22Rv1 (cell line): ENCODE measurements around the gene PRCC.

Source experiments
- H3K27ac ChIP-seq: fragments of 450-650 bp; 2 replicates; pipeline ENCODE4 v1.5.1; 2017
- CTCF ChIP-seq: fragments of 450-650 bp; IDR thresholded peaks from 2 replicates; pipeline ENCODE4 v1.5.1; 2017; ENCODE audit warnings: mild to moderate bottlenecking
- ZFX ChIP-seq: fragments of 450-650 bp; IDR thresholded peaks from 2 replicates; pipeline ENCODE4 v1.6.1; 2017; ENCODE audit warnings: antibody characterized with exemption, borderline replicate concordance

PRCC gene

GRCh38 chr1:156841295-156841855, 74.0 kb downstream of the PRCC start:
- H3K27ac ChIP-seq = no peak overlapping the region

GRCh38 chr1:156842618-156843300, 75.4 kb downstream of the PRCC start:
- H3K27ac ChIP-seq = no peak overlapping the region
- no peak for TF ChIP-seq ZFX
- TF ChIP-seq CTCF = no peak

More at GRCh38 chr1:156841295-156841855, 74.0 kb downstream of the PRCC start:
- TF ChIP-seq ZFX (no peak), CTCF (no peak)

DNA sequence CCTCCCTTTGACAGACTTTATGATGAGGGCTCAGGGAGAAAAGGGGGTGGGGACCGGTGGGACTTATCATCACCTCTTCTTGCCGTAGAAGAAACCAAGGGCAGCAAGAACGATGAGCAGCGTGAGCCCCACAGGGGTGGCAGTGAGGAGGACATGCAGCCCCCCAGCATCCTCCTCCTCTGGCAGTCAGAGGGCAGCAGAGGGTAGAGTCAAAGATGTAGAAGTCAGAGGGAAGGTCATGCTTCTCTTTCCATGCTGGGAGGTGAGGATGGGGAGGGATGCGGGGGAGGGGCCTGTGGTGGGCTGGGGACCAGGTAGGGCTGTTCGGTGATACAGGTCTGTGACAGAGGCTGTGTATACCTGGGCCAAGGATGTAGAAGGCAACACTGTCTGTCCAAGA, 76.8 kb downstream of the PRCC start:
- H3K27ac ChIP-seq = no peak overlapping the region
- TF ChIP-seq ZFX = no peak
- no peak for TF ChIP-seq CTCF

GRCh38 chr1:156844638-156845037, 77.3 kb downstream of the PRCC start:
- TF ChIP-seq CTCF (no peak), ZFX (no peak)
- no peak overlapping the region for H3K27ac ChIP-seq

- TF ChIP-seq CTCF (peak; percentile 40), ZFX (no peak)
These were observed 78.0 kb downstream of the PRCC start for GRCh38 chr1:156845055-156845952.

GRCh38 chr1:156845953-156846545, 78.7 kb downstream of the PRCC start:
- no peak overlapping the region for H3K27ac ChIP-seq
- no peak for TF ChIP-seq CTCF
- no peak for TF ChIP-seq ZFX

More at GRCh38 chr1:156845055-156845952, 78.0 kb downstream of the PRCC start:
- no peak overlapping the region for H3K27ac ChIP-seq

DNA sequence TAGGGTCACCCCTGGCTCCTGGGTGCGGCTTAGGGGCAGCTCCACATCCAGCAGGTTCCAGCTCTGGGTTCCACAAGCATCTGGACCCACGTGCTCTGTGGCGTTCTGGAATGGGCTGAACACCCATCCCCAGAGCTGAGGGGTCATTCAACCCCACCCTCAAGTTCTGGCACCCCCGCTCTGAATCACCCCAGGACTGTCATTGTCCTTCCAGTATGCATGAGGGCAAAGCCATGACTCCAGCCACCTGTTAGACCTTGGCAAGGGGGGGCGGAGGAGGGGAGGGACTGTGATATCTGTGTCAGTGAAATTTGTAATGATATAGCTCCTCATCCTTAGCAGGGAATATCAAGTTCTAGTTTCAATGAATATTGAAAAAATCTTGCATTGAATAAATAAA, 79.3 kb downstream of the PRCC start:
- TF ChIP-seq ZFX (no peak), CTCF (no peak)
- no peak overlapping the region for H3K27ac ChIP-seq
